ENCODE measurements around the gene ACBD6.

ACBD6 gene

DNA sequence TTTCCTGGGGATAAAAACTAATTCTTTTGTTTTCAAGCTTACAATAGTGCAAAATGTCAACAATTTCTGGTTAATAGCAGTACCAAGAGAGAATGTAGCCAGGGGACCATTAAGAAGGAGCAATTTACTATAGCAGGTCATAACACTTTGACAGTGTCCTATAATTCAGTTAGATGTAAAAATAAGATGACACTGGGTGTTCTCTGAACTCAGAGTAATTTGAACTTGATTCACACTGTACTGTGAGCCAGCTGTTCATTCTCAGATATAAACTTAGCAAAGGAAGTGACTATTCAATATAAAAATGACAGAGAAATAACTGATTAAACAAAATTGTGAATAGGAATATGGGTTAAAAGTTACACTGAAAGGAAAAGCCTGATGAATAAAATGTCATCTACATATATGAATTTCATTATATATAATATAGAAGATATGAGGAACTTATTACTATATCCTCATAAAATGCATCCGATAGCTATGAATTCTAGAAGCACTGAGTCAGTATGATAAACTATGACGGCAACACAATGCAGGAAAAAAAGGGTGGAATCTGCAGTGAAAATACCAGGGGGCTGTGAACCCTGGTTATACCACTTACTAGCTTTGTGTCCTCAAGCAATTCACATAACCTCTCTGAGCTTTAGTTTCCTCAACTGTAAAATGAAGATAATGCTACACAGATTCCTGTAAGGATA, 135.9 kb downstream of the ACBD6 start:
- DNase-seq, result no peak

DNA sequence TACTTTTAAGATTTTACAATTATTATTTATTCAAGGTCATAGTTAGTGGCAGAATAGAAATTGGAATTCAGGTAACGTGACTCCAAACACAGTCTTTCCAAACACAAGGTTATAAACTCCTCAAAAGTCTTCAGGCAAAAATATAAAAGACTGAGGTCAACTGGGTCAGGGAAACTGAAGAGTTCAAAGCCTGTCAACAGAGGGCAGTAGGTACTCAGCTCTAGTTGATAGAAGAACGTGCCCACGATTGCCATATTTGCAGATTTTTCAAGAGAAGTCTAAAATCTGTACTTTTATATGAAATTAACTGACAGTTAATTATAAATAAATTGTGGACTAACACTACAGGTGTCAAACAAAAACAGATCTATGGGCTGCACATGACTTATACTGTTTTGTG, 137.3 kb downstream of the ACBD6 start:
- DNase-seq, result no peak

DNA sequence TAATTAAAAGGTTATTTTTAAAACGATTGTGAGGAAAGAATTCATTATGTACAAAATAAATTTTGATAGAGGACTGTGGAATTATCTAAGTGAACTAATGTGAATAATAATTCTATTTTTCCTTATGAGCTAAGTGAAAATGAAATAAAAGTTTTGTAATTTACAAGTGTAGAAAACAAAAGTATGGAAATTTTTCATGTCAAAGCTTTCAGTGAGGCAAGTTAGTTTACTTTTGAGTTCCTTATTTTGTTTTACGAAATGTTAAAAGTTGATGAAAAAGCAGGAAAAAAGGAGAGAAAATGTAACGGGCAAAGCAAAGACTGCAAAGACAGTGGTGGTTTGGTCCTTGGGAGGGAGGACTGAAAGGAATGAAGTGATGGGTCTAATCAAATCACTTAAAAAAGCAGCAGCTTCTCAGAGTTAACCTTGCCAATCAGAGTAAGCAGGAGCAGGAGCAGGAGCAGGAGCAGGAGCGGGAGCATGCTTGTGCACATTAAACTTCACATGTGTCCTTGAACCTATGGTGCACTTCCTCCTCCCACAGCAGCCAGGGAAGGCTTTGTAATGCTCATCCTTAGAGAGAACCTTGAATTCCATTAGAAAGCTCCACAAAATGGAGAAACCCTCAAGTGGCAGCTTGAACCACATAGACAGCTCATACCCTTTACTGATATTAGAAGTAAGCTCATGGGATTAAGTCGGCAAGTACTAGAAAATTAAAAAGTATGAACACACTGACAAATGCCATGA, 139.0 kb downstream of the ACBD6 start:
- no peak for DNase-seq

DNA sequence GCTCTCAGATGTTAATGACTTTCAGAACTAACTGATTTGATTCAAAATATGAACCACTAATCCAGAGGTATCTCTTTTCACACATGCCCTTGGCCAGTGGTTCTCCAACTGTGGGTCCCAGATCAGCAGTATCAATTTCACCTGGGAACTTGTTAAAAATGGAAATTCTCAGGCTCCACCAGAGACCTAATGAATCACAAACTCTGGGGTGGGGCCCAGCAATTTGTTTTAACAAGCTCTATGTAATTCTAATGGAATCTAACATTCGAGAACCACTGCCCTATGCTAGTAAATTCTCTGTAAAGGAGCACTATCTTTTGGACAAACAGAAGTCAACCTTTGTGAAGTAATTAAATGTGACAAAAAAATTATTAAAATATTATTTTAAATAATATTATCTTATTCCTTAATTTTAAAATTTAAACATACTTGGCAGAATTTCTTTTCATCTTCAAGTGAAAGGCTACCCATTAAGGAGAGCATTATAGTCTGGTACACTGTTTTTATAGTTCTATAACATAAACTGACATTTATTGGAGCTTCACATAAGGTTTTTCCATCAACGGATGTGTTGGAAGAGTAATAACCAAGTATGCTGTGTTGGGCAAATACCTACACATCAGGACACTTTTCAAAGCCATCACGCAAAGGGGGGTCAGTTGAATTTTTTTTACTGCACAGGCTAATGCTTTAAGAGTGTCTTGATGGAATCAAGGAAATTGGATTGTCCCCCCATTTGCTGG, 141.9 kb downstream of the ACBD6 start:
- no peak for DNase-seq

DNA sequence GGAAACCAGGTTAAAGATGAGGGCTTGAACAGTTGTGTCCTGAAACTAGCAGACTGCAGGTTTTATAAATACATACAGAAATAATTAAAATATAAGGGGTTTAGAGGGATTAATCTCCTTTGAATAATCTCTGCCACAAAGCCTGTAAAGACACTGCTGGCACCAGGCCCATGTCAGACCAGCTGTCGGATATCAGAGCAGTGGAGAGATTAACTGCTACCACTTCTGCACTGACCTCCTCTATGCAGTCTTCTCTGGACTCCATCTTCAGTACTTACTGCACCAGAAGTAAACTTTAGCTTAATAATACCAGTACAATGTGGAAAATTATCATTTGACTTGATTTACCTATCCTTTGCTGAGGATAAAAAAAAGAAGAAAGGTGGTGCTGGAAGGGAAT, 143.7 kb downstream of the ACBD6 start:
- DNase-seq, result no peak

DNA sequence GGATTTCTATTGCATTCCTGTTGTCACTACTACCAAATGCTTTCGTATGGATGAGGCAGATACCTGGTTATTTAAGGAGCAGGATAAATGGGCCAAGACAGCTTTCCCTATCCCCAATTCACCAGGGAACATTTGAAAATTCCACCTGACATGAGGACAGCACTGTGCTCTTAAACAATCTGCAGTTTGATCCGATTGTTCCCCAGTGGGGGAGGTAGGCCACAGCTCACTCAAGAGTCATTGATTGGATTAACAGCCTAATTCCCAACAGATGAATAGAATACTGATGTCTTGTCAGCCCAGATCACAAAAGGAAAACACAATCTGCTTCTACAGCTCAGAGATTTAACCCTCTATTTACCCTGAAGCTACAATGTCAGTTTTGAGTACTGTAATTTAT, 148.4 kb downstream of the ACBD6 start:
- no peak for DNase-seq

DNA sequence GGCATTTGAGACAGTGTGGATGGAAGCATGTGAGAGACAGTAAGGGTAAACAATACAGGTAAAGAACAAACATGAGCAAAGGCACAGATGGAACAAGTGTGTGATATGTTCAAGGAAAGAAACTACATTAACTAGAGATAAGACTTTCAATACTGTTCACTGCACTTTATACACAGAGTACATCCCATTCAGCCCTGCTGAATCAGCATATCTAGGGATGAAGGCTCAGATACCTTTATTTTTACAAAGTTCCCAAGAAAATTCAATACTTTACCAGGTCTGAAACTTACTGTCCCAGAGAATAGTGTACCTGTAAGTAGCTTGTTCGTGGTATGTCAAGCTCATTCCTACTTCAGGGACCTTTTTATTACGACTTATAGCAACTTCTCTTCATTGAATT, 149.8 kb downstream of the ACBD6 start:
- no peak for DNase-seq

DNA sequence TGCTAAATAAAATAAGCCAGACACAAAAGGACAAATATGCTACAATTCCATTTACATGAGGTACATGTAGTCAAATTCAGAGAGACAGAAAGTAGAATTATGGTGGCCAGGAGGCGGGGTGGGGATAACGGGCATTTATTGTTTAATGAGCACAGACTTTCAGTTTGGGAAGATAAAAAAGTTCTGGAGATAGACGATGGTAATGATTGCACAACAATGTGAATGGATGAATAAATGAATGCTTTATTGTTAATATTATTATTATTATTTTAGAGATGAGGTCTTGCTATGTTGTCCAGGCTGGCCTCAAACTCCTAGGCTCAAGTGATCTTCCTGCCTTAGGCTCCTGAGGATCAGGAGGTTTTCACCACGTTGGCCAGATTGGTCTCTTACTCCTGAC, 150.4 kb downstream of the ACBD6 start:
- no peak for DNase-seq

DNA sequence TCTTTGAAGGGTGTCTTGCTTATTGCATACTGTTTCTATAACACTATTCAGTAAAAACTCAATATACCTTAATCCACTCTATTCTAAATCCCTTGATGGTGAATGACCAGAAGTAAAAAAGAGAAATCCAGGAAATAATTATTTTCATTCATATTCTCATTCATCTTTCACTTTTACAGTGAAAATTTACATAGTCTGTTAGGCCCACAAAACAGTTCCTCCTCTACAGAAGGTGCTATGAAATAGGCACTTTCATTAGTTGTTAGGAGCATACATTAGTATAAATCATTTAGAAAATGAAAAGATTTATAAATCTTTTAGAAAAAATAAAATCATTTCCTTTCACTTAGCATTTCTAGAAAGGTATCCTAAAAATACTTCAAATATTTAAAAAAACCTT, 157.2 kb downstream of the ACBD6 start:
- DNase-seq, result no peak

DNA sequence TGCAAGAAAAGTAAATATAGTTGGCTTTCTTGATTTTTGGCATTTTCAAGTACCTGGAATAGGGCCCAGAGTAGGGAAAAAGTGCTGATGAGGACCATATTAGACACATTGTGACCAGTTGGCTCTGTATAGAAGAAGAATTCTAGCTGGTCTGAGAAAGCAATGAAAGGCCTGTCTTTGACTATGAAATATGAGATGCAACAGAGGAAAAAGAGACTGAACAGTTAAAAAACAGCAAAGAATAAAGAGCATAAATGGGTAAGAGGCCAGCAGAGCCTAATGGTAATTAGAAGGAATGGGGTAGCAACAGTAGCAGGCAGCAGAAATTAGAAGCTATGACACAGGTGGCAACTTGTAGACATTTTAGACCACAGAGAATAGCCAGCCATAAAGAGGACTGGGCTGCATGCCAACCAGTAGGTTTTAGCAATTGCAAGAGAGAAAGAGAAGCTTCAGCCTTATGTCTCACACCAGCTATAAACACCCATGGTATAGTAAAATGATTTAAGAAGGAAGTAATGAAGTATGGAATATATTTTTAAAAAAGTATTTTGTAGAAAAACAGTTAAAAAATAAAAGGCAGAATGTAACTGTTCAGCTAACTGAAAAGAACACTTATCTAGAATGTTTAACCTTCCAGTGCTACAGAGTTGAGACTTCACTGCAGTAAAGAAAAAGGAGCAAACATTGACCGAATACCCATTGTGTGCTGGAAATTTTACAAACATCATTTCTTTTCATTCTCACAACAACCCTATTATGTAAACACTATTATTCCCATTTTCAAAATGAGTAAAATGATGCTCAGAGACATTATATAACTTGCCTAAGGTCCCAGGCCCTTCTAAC, 158.2 kb downstream of the ACBD6 start:
- peak; percentile 94 for DNase-seq

DNA sequence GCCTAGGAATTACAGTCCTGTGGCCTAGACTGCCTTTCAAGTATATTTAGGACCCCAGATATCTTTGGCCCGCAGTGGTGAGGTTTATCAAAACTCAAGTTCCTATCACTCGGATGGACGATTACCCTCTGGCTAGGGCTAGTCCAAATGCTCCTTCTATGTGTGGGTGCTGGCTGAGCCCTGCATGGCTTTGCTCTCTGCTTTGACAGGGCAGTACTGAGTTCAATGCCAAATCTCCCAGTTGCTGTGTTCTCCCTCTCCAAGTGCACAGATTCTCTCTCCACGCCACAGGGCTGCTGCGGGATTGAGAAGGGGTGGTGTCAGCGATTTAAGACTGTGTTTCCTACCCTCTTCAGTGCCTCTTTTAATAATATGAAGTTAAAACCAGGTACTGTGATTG, 175.3 kb downstream of the ACBD6 start:
- no peak for DNase-seq

DNA sequence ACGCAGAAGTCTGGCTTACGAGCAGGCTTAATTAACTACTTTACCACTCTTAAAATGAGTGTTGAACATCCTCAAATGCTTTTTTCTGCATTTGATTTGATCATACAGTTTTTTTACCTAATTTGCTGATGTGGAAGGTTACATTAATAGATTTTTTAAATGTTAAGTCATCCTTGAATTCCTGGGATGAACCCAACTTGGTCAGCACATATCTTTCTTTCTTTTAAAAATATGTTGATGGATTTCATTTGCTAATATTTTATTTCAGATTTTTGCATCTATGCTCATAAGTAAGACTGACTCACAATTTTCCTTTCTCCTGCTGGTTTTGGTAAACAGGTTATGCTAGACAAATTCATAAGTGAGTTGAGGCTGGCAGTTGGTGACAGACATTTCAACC, 189.5 kb downstream of the ACBD6 start:
- DNase-seq, result no peak

DNA sequence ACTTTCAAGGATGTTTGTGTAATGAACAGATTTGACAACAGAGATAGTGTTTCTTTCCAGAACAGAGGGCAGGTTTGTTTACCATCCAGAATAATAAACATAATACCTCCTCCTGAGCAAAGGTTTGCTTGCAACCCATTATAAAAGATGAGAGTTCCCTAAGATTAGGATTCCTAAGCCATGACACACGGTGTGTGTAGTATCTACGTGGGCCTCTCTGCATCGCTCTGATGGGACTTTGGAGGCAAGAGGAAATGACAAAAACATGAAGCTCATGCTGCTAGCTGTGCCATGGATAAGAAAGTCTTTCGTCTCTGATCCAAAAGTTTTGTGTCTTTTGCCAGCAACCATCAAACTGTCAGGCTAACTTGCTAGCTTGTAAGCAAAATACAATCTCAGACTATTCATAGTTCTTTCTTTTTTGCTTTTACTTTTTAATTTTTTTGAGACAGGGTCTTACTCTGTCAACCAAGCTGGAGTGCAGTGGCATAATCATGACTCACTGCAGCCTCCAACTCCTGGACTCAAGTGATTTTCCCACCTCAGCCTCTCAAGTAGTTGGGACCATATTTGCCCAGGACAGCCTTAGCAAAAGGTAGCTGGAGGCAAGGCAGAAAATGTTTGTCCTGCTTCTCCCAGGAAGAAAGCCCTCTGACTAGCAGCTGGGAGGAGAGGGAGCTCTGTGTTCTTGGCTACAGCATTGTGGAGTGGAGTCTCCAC, 191.2 kb downstream of the ACBD6 start:
- DNase-seq, result no peak

DNA sequence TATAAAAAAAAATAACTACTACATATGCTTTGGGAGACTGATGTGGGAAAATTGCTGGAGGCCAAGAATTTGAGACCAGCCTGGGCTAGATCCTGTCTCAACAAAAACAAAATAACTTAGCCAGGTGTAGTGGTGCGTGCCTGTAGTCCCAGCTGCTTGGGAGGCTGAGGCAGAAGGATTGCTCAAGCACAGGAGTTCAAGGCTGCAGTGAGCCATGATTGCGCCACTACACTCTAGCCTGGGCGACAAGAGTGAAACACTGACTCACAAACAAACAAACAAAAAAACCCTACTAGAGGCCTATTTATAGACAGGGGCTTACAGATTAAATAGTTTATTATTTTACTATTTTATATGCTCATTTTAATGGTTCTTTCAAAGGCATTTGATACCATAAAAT, 192.3 kb downstream of the ACBD6 start:
- DNase-seq, result no peak

DNA sequence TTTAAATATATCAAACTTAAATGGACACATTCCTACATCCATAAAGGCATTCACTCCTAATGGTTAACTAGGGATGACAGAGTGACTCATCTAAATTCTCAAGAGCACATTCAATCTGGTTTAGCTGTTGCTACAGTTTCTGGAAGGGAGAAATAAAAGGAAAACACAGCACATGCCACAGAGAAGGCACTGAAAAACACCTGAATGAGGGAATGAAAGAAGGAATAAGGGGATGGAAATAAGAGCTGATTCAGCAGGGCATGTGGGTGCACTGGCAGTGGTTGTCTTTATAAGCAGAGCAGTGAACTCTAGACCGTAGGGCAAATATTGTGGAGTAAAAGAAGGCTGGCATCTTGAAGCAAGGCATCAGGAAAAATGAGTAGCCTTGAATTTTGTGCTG, 193.0 kb downstream of the ACBD6 start:
- no peak for DNase-seq

DNA sequence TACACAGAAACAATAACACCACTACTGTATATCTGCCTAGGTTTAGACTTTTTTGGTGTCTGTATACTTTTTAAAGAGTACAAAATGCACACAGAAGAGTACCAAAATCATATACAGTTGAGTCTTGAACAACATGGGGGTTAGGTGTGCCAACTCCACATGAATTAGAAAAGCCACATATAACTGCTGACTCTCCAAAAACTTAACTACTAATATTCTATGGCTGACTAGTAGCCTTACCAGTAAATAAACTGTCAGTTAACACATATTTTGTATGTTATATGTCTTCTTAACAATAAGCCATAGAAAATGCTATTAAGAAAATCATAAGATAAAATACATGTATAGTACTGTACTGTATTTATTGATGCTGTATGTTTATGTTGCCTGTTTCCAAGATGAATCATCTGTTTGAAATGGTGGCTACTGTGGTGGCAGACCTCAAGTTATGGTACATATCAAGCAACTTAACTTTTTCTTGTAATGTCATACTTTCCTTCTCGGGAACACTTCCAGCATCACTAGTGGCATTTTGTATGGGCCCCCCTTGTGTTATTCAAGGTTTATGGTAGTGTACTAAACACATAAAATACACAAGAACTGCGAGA, 201.1 kb downstream of the ACBD6 start:
- no peak for DNase-seq

DNA sequence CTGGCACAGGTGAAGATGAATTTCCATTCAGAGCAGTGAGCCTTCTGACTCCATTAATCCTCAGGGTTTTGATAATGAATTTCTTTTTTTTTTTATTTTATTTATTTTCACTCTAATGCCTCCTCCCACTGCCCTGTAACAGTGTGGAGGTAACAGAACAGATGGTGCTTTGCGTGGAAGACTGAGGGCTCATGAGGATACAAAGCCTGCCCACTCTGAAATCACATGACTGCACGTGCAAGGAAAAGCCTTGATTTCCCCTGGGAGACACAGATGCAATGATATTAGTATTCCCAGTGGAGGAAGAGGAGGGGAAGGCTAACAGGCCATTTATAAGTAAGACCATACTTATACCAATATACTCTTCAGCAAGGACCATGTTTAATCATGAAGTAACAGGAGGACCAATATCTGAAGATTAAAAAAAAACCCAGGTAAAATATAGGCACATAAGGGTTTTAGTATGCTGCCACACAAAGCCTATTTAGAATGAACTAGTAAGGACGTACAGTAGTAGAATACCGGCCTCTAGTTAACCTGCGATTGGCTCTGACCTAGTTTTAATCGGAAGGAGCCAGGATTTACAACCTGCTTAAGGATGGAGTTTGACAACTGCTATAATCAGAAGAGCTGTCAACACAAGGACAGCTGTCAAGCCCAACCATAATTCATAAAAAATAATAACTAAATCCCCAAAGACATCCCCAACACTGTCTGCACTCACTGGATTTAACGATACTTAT, 202.7 kb downstream of the ACBD6 start:
- no peak for DNase-seq

DNA sequence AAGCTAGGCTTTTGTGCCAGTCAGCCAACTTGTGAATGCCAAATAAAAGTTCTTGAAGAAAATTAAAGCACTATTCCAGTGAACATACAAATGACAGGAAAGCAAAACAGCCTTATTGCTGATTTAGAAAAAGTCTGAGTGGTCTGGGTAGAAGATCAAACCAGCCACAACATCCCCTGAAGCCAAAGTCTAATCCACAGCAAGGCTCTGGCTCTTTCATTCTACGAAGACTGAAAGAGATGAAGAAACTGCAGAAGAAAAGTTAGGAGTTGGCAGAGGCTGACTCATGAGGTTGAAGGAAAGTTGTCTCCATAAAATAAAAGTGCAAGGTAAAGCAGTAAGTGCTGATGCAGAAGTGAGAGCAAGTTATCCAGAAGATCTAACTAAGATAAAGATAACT, 206.4 kb downstream of the ACBD6 start:
- DNase-seq, result no peak

DNA sequence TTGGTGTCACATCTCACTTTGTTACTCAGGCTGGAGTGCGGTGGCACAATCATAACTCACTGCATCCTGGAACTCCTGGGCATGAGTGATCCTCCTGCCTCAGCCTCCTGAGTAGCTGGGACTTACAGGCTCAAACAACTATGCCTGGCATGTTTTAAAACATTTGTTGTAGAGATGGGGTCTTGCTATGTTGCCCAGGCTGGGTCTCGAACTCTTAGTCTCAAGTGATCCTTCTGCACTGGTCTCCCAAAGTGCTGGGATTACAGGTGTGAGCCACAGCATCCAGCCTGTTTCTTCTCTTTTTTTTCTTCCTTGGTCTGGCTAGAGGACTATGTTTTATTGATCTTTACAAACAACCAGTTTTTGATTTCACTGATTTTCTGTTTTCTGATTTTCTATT, 207.7 kb downstream of the ACBD6 start:
- DNase-seq, result no peak

DNA sequence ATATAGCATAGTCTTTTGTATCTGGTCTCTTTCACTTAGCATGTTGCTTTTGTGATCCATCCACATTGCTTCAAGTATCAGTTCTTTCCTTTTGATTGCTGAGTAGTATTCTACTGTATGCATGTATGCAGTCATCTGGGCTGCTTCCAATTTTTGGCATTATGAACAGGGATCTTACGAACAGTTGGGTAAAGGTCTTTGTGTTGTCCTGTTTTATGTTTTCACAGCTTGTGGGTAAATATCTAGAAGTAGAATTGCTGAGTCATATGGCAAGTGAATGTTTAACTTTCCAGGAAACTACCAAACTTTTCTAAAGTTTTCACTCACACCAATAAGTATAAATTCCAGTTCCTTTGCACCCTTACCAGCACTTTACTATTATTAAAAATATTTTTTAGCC, 211.4 kb downstream of the ACBD6 start:
- no peak for DNase-seq

DNA sequence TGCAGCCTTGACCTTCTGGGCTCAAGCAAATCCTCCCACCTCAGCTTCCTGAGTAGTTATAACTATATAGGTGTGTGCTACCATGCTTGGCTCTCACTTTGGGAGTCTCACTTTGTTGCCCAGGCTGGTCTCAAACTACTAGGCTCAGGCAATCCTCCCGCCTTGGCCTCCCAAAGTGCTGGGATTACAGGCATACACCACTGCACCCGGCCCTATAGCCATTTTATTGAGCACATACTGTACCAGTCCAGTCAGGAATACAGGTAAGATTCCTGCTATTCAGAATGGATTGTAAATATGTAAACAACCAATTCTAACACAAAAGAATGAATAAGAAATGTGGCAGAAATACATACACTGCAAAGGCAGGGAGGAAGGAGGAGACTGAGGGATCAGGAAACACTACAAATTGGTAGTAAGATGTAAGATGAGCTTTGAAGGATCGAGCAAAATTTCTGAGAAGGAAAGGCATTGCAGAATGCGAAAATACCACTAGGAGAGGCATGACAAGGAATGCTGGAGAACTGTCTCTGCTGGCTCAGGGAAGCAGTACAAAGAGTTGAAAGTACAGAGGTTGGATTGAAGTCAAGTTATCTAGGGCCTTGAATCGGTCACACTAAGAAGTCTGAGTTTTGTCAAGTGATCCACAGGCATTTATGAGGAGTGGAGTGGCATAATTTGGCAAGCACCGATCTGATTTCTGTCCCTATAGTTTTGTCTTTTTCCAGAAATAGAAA, 211.9 kb downstream of the ACBD6 start:
- no peak for DNase-seq
